NT2/D1 (cell line): ENCODE data around the gene APIP.

Source experiments
- SUZ12 ChIP-seq: IDR thresholded peaks from 2 replicates; pipeline ENCODE4 v1.6.1; 2011; ENCODE audit not compliant: insufficient read length, insufficient read depth; ENCODE audit errors: extremely low read depth
- YY1 ChIP-seq: IDR thresholded peaks from 2 replicates; pipeline ENCODE4 v1.6.1; 2011; ENCODE audit not compliant: insufficient read length, insufficient read depth
- ZNF274 ChIP-seq: IDR thresholded peaks from 2 replicates; pipeline ENCODE4 v1.6.1; 2011; ENCODE audit warnings: mild to moderate bottlenecking, low read depth, low read length

- TF ChIP-seq YY1: no peak
- no peak for TF ChIP-seq ZNF274
- TF ChIP-seq SUZ12: no peak
Observed at GRCh38 chr11:34856251-34856650, 59.9 kb downstream of the APIP start.
